GF-D8 (cell line): ENCODE data around the gene NTNG1.
"Not testable (repeated sequence)": the region's sequence is repeated elsewhere in the genome, so short reads cannot be mapped to it uniquely, and the experiment has no call there.

Source experiments
- DNase-seq: peaks from one replicate; lab custom pipeline; 2025; lab: John Stamatoyannopoulos, UW

Gene NTNG1

DNA sequence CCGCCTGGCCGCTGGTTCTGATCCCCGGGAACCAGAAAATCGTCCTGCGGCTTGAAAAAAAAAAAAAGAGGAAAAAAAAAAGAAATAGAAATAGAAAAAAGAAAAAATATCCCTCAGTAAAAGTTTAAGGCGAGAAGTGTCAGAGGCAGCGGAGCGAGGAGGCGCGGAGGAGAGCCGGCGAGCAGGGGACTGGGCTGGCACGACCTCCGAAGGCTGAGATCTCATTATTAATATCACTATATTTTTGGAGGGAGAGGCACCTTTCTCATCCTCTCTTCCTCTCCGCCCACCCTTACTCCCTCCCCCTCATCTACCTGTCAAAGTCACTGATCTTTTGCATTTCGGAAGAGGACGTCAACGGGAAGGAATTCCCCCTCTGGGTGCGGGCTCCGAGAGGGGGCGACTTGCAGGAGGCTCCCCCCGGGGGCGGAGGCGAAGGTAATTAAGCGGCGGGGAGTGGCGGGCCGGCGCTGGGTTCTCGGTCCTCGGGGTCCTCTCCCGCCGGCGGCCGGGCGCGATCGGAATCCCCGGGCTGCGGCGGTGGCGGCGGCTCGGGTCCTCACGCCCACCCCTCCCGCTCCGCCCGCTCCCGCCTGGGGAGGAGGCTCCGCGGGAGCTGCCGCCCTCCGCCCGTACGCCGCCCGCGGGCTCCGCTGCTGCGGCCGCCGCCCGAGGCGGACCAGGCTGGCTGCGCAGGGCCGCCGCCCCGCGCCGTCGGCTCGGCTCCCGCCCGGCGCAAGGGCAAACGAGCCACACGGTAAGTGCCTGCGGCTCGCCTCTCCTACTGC is at the start of gene NTNG1:
Gene NTNG1, plus strand, starts transcription at position 337 of the 788 bp plus-strand sequence.
- DNase-seq = no peak

DNA sequence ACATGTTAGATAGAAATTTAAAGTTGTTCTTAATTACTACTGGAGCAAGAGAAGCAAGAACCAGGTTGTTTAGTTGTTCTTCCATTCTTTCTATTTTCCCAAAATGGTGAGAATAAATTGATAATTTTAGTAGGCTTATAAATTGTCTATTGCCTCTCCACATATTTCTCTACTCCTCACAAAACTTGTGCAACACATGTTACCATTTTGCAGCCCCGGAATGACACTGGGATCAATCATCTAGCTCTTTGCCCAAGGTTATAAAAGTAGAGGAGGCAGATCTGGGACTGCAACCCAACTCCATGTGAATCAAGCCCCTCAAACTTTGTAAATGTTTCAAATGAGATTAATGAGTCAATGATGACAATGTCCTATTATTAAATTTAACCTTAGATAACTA is 49.4 kb upstream of the NTNG1 start:
- no peak for DNase-seq

- DNase-seq = not testable (repeated sequence)
Observed at GRCh38 chr1:107093395-107093794, 47.4 kb upstream of the NTNG1 start.

DNA sequence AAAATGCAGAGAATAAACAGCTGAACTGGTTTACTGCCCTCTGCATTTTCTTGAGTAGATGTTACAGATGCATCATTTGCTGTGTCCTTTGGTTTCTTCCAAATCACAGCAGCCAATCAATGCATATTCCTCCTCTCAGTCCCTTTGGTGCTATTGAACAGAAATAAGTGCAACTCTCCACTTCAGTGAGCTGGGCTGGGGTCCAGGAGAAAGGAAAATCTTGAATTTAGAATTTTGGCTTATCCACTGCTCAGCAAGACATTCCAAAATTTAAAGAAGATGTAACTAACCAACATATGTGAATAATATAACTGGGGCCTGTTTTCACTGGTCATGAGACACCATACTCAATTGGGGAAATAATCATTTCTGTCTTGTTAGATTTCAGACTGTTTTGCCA is 45.2 kb upstream of the NTNG1 start:
- no peak for DNase-seq

GRCh38 chr1:107096690-107097089 is 44.1 kb upstream of the NTNG1 start:
- no peak for DNase-seq

GRCh38 chr1:107098961-107099360 is 41.9 kb upstream of the NTNG1 start:
- no peak for DNase-seq

GRCh38 chr1:107100331-107100984 is 40.4 kb upstream of the NTNG1 start:
- no peak for DNase-seq

GRCh38 chr1:107105914-107106313 is 34.9 kb upstream of the NTNG1 start:
- DNase-seq = no peak

- no peak for DNase-seq
Observed at GRCh38 chr1:107110326-107110725, 30.5 kb upstream of the NTNG1 start.

GRCh38 chr1:107116306-107116790 is 24.5 kb upstream of the NTNG1 start:
- DNase-seq = no peak

GRCh38 chr1:107122225-107122624 is 18.6 kb upstream of the NTNG1 start:
- DNase-seq = no peak

DNA sequence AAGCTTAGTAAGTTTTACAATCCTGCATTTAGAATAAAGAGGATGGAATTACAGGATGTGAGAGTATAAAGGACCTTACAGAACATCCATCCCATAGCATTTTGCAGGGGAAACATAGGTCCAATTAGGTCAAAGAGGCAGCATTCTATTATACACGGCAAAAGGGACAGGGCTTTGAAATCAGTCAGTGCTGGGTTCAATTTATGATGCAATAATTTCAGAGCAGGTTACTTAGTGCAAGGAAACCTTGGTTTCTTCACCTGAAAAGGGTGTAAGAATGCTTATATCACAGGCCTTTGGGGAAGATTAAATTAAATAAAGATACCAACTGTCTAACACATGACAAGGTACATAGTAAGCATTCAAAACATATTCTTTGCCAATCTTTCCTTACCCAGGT is 17.1 kb upstream of the NTNG1 start:
- no peak for DNase-seq

GRCh38 chr1:107124694-107125093 is 16.1 kb upstream of the NTNG1 start:
- no peak for DNase-seq

GRCh38 chr1:107132195-107132594 is 8.6 kb upstream of the NTNG1 start:
- DNase-seq = no peak

DNA sequence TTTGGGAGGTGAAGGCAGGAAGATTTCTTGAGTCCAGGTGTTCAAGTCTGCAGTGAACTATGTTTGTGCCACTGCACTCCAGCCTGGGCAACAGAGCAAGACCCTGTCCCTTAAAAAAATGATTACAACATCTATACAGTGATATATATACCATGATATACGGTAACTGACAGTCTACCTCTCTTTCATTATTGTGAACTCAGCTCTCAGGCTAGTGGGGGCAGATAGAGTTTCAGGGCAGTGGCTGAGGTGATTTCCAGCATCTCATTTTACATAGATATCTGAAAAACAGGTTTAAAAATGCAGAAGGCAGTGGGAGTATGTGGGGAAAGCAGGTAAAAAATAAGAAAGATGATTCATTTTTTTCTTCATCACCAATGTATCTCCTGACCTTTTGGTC is 8.1 kb upstream of the NTNG1 start:
- no peak for DNase-seq

GRCh38 chr1:107135463-107135862 is 5.4 kb upstream of the NTNG1 start:
- no peak for DNase-seq

DNA sequence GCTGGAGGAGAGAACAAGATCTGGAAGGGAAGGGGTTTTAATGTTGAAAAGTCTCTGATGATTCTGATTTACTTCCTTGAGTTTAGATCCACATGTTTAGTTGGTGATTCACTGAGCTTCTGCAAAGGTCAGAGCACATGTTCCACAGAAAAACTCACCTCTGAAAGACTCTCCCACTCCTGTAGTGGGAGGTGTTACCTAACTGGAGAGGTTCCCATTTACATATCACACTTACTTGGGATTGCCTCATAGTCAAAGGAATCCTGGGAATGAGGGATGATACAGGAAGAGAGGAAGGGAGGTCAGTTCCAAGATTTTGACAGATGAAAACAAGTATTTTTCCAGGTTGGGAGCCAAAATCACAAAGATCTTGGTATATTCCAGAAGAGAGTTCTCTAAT is 2.7 kb upstream of the NTNG1 start:
- DNase-seq = no peak

GRCh38 chr1:107138767-107139445 is 1.9 kb upstream of the NTNG1 start:
- no peak for DNase-seq

DNA sequence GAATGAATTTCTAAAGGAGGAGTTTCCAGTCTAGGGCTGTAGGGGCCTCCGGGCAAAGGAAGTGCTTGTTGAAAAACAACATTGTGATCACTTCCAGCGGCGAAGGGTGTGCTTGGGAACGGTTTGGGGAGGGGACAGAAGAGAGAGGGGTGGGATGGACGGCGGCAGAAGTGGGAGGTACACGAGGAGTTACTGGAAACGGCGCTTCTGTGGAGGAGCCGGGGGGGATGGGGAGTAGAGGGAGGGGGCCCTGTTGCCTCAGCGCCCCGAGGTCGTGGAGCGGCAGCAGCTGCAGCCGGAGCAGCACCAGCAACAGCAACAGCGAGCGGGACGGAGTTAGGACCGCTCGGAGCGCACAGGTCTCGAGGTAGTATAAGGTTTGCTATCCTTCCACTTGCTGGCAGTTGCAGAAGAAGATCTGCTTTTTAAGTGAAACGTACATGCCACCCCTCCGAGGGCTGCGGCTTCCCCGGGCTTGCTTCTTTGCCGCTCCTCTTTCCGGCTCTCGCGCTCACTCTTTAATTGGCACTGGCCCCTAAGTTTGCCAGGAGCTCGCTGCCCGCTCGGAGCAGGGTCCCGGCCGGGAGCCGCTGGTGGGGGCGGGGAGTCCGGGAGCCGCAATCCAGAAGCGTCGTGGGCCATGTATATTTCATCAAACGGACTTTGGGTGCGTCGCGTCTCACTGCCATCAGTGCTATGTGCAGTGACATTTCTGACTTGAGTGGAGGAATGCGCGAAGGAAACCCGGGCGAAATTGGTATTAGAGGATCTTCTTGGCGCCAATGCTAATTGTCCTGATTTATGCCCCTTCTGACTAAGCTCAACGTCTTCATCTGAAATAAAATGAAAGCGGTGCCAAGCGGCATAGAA is 771 bp upstream of the NTNG1 start:
- DNase-seq = no peak

DNA sequence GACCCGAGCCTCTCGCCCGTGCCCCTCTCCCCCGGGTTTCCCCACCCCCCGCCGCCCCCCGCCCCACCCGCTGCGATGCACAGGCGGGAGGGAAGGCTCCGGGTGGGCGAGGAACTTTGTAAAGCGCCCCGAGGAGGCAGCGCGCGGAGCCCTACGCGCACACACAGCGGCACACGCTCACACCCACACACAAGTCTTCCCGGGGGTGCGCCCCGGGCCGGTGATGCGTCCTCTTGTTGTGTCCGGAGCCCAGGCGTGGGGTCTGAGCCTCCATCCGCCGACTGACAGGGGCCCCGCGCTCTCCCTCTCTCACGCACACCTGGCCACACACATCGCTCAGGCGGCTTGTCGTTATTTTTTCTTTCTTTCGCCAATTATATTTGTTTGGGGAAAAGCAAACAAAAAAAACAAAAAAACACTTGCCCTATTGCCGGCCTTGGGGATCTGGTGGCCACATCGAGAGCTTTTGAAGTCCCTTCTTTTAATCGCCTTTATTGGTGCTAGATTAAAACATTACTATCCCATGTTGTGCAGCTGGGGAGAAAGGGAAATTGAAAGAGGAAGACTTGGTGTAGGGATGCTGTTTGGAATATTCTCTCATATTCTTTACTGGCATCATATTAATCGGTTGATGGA is 770 bp downstream of the NTNG1 start:
- DNase-seq = no peak

DNA sequence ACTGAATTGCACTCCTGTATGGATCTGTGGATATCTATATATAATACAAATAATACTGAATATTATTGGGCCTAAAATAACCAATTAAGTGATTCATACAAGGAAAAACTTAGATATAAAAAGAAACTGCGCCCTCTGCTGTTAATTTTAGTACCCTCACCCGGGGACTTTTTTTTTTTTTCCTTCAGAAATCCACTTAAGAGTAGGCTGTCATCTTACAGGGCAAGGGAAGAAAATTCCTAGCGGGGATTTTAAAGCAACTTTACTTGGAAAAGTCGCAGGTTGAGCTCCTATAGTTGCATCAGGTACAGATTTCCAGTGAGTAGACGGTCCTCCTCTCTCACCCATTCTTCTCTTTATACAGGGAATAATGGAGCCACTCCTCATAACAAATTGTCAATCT is 1.3 kb downstream of the NTNG1 start:
- DNase-seq = no peak

DNA sequence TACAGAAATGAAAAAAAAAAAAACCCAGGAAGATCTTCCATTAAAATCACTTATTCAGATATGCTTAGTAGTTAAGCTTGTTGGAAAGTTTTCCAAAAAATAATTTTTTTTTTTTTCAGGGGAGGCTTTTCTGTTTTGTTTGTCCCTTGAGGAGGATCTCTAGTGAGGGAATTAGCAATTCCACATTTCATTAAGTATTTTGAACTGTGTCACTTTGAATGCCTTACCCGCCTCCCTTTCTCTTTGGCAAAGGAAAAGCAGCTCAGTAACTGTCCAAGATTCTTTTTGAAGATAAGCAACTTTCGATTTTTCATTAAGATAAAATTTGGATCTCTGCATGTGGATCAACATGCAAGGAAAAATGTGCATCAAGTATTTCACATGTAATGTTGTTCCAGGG is 1.8 kb downstream of the NTNG1 start:
- no peak for DNase-seq
